ENCODE results near the gene CENPF. TPM values are rescaled to one million over a fixed set of nuclear protein-coding genes. Genes with fewer than 3 reads are reported as not detected.

CENPF gene
- total and polyA plus RNA-seq, 9 donors, result 25.5 to 54.2 (median 40.7) TPM

GRCh38 chr1:214617843-214618242 is 14.8 kb downstream of the CENPF start:
- Histone ChIP-seq H3K4me3 (ENCODE audit: low read length) (no peak overlapping the region), H3K36me3 (ENCODE audit: control insufficient read depth, insufficient read depth, low read length) (peaks cover 17% of the 10 kb centered on the region), H3K9me3 (replicated peaks; ENCODE audit: control insufficient read depth, low read depth, low read length) (no peaks in the 10 kb centered on the region), H3K27me3 (ENCODE audit: control insufficient read depth, insufficient read depth, low read length) (no peaks in the 10 kb centered on the region), H3K27ac (ENCODE audit: low read length) (no peak overlapping the region), H3K4me1 (ENCODE audit: control insufficient read depth, insufficient read depth, low read length) (no peaks in the 10 kb centered on the region)
- no peak for DNase-seq
- WGBS (ENCODE audit: insufficient coverage), result no CpG with 5 or more reads among the region's 6 CpGs

- WGBS (ENCODE audit: insufficient coverage), result 88% methylated on average over 1 of the region's 2 CpGs
- peaks cover 16% of the 10 kb centered on the region for H3K36me3 ChIP-seq (ENCODE audit: control insufficient read depth, insufficient read depth, low read length)
- H3K4me3 ChIP-seq (ENCODE audit: low read length), result no peak overlapping the region
- no peaks in the 10 kb centered on the region for H3K4me1 ChIP-seq (ENCODE audit: control insufficient read depth, insufficient read depth, low read length)
- no peak overlapping the region for H3K27ac ChIP-seq (ENCODE audit: low read length)
- H3K9me3 ChIP-seq (replicated peaks; ENCODE audit: control insufficient read depth, low read depth, low read length), result no peaks in the 10 kb centered on the region
- H3K27me3 ChIP-seq (ENCODE audit: control insufficient read depth, insufficient read depth, low read length), result no peaks in the 10 kb centered on the region
- no peak for DNase-seq
Measured at GRCh38 chr1:214621236-214621635, 18.2 kb downstream of the CENPF start.

GRCh38 chr1:214623430-214623829 is 20.4 kb downstream of the CENPF start:
- DNase-seq, result no peak
- Histone ChIP-seq H3K4me1 (ENCODE audit: control insufficient read depth, insufficient read depth, low read length) (no peaks in the 10 kb centered on the region), H3K9me3 (replicated peaks; ENCODE audit: control insufficient read depth, low read depth, low read length) (no peaks in the 10 kb centered on the region), H3K27ac (ENCODE audit: low read length) (no peak overlapping the region), H3K36me3 (ENCODE audit: control insufficient read depth, insufficient read depth, low read length) (peaks cover 16% of the 10 kb centered on the region), H3K4me3 (ENCODE audit: low read length) (no peak overlapping the region), H3K27me3 (ENCODE audit: control insufficient read depth, insufficient read depth, low read length) (no peaks in the 10 kb centered on the region)
- no CpG with 5 or more reads among the region's 1 CpG for WGBS (ENCODE audit: insufficient coverage)

GRCh38 chr1:214632091-214632490 is 29.1 kb downstream of the CENPF start:
- H3K27ac ChIP-seq (ENCODE audit: low read length), result no peak overlapping the region
- no peaks in the 10 kb centered on the region for H3K9me3 ChIP-seq (replicated peaks; ENCODE audit: control insufficient read depth, low read depth, low read length)
- no peaks in the 10 kb centered on the region for H3K27me3 ChIP-seq (ENCODE audit: control insufficient read depth, insufficient read depth, low read length)
- no peak for DNase-seq
- no peak overlapping the region for H3K4me3 ChIP-seq (ENCODE audit: low read length)
- WGBS (ENCODE audit: insufficient coverage), result no CpG with 5 or more reads among the region's 4 CpGs
- peaks cover 26% of the 10 kb centered on the region for H3K36me3 ChIP-seq (ENCODE audit: control insufficient read depth, insufficient read depth, low read length)
- H3K4me1 ChIP-seq (ENCODE audit: control insufficient read depth, insufficient read depth, low read length), result no peaks in the 10 kb centered on the region

- WGBS (ENCODE audit: insufficient coverage), result 53% methylated on average over 4 of the region's 5 CpGs
- H3K4me1 ChIP-seq (ENCODE audit: control insufficient read depth, insufficient read depth, low read length), result no peaks in the 10 kb centered on the region
- no peak overlapping the region for H3K4me3 ChIP-seq (ENCODE audit: low read length)
- no peaks in the 10 kb centered on the region for H3K27me3 ChIP-seq (ENCODE audit: control insufficient read depth, insufficient read depth, low read length)
- H3K36me3 ChIP-seq (ENCODE audit: control insufficient read depth, insufficient read depth, low read length), result peaks cover 26% of the 10 kb centered on the region
- DNase-seq, result no peak
- H3K27ac ChIP-seq (ENCODE audit: low read length), result no peak overlapping the region
- H3K9me3 ChIP-seq (replicated peaks; ENCODE audit: control insufficient read depth, low read depth, low read length), result no peaks in the 10 kb centered on the region
Measured at GRCh38 chr1:214633686-214634085, 30.7 kb downstream of the CENPF start.

GRCh38 chr1:214634267-214634666 is 31.3 kb downstream of the CENPF start:
- Histone ChIP-seq H3K4me3 (ENCODE audit: low read length) (no peak overlapping the region), H3K27ac (ENCODE audit: low read length) (no peak overlapping the region), H3K27me3 (ENCODE audit: control insufficient read depth, insufficient read depth, low read length) (no peaks in the 10 kb centered on the region), H3K4me1 (ENCODE audit: control insufficient read depth, insufficient read depth, low read length) (no peaks in the 10 kb centered on the region), H3K36me3 (ENCODE audit: control insufficient read depth, insufficient read depth, low read length) (peaks cover 26% of the 10 kb centered on the region), H3K9me3 (replicated peaks; ENCODE audit: control insufficient read depth, low read depth, low read length) (no peaks in the 10 kb centered on the region)
- no peak for DNase-seq

GRCh38 chr1:214635086-214635485 is 32.1 kb downstream of the CENPF start:
- Histone ChIP-seq H3K4me3 (ENCODE audit: low read length) (no peak overlapping the region), H3K4me1 (ENCODE audit: control insufficient read depth, insufficient read depth, low read length) (no peaks in the 10 kb centered on the region), H3K27me3 (ENCODE audit: control insufficient read depth, insufficient read depth, low read length) (no peaks in the 10 kb centered on the region), H3K9me3 (replicated peaks; ENCODE audit: control insufficient read depth, low read depth, low read length) (no peaks in the 10 kb centered on the region), H3K36me3 (ENCODE audit: control insufficient read depth, insufficient read depth, low read length) (peaks cover 26% of the 10 kb centered on the region), H3K27ac (ENCODE audit: low read length) (no peak overlapping the region)
- DNase-seq, result no peak
- 92% methylated on average over 2 of the region's 3 CpGs for WGBS (ENCODE audit: insufficient coverage)

GRCh38 chr1:214635506-214635905 is 32.5 kb downstream of the CENPF start:
- WGBS (ENCODE audit: insufficient coverage), result 98% methylated on average over 4 of the region's 4 CpGs
- Histone ChIP-seq H3K4me3 (ENCODE audit: low read length) (no peak overlapping the region), H3K36me3 (ENCODE audit: control insufficient read depth, insufficient read depth, low read length) (peaks cover 26% of the 10 kb centered on the region)

GRCh38 chr1:214636436-214636835 is 33.4 kb downstream of the CENPF start:
- no peak overlapping the region for H3K4me3 ChIP-seq (ENCODE audit: low read length)
- no peaks in the 10 kb centered on the region for H3K9me3 ChIP-seq (replicated peaks; ENCODE audit: control insufficient read depth, low read depth, low read length)
- WGBS (ENCODE audit: insufficient coverage), result no CpG with 5 or more reads among the region's 5 CpGs
- H3K27me3 ChIP-seq (ENCODE audit: control insufficient read depth, insufficient read depth, low read length), result no peaks in the 10 kb centered on the region
- no peak overlapping the region for H3K27ac ChIP-seq (ENCODE audit: low read length)
- DNase-seq, result no peak
- no peaks in the 10 kb centered on the region for H3K4me1 ChIP-seq (ENCODE audit: control insufficient read depth, insufficient read depth, low read length)
- peaks cover 25% of the 10 kb centered on the region for H3K36me3 ChIP-seq (ENCODE audit: control insufficient read depth, insufficient read depth, low read length)

More at GRCh38 chr1:214635506-214635905, 32.5 kb downstream of the CENPF start:
- Histone ChIP-seq H3K27ac (ENCODE audit: low read length) (no peak overlapping the region), H3K9me3 (replicated peaks; ENCODE audit: control insufficient read depth, low read depth, low read length) (no peaks in the 10 kb centered on the region), H3K27me3 (ENCODE audit: control insufficient read depth, insufficient read depth, low read length) (no peaks in the 10 kb centered on the region), H3K4me1 (ENCODE audit: control insufficient read depth, insufficient read depth, low read length) (no peaks in the 10 kb centered on the region)
- no peak for DNase-seq

GRCh38 chr1:214637125-214637524 is 34.1 kb downstream of the CENPF start:
- no peaks in the 10 kb centered on the region for H3K4me1 ChIP-seq (ENCODE audit: control insufficient read depth, insufficient read depth, low read length)
- no peaks in the 10 kb centered on the region for H3K9me3 ChIP-seq (replicated peaks; ENCODE audit: control insufficient read depth, low read depth, low read length)
- H3K36me3 ChIP-seq (ENCODE audit: control insufficient read depth, insufficient read depth, low read length), result peaks cover 26% of the 10 kb centered on the region
- no peak overlapping the region for H3K4me3 ChIP-seq (ENCODE audit: low read length)
- H3K27me3 ChIP-seq (ENCODE audit: control insufficient read depth, insufficient read depth, low read length), result no peaks in the 10 kb centered on the region
- no peak for DNase-seq
- no peak overlapping the region for H3K27ac ChIP-seq (ENCODE audit: low read length)

GRCh38 chr1:214637722-214638458 is 34.9 kb downstream of the CENPF start:
- WGBS (ENCODE audit: insufficient coverage), result no CpG with 5 or more reads among the region's 6 CpGs
- no peaks in the 10 kb centered on the region for H3K9me3 ChIP-seq (replicated peaks; ENCODE audit: control insufficient read depth, low read depth, low read length)
- no peak overlapping the region for H3K27ac ChIP-seq (ENCODE audit: low read length)
- H3K4me3 ChIP-seq (ENCODE audit: low read length), result no peak overlapping the region
- DNase-seq, result peak; percentile 55
- H3K27me3 ChIP-seq (ENCODE audit: control insufficient read depth, insufficient read depth, low read length), result no peaks in the 10 kb centered on the region
- no peaks in the 10 kb centered on the region for H3K4me1 ChIP-seq (ENCODE audit: control insufficient read depth, insufficient read depth, low read length)
- H3K36me3 ChIP-seq (ENCODE audit: control insufficient read depth, insufficient read depth, low read length), result peaks cover 32% of the 10 kb centered on the region
